Measurements from ENCODE around the gene TBC1D1. TPM values are rescaled to one million over a fixed set of nuclear protein-coding genes. Genes with fewer than 3 reads are reported as not detected.

The TBC1D1 gene
- total and polyA plus RNA-seq, 2 experiments from 2014 or later: 53.9 to 151 TPM

- TF ChIP-seq ZNF462 (CRISPR knock-in tag; IDR thresholded peaks at IDR 0.05) (no peak), POLR2AphosphoS5 (IDR thresholded peaks at IDR 0.05; ENCODE audit: low read depth) (no peak), EZH2phosphoT487 (IDR thresholded peaks at IDR 0.05; ENCODE audit: unreplicated experiment) (no peak), EZH2 (IDR thresholded peaks at IDR 0.05; ENCODE audit: low read depth, unreplicated experiment) (no peak), ZNF114 (CRISPR knock-in tag; IDR thresholded peaks at IDR 0.05) (no peak), CREB1 (CRISPR knock-in tag; IDR thresholded peaks at IDR 0.05; ENCODE audit: low read depth) (no peak)
Observed at GRCh38 chr4:38111717-38112116, 220.8 kb downstream of the TBC1D1 start (continued).

GRCh38 chr4:38113132-38113531, 222.2 kb downstream of the TBC1D1 start:
- H3K27ac ChIP-seq (ENCODE audit: low read depth): peak overlapping the region; percentile 92

More at GRCh38 chr4:38113132-38113531, 222.2 kb downstream of the TBC1D1 start:
- Histone ChIP-seq H3K4me1 (ENCODE audit: insufficient read depth) (peaks cover 54% of the 10 kb centered on the region), H2AFZ (no peak overlapping the region), H3K36me3 (ENCODE audit: insufficient read depth) (no peaks in the 10 kb centered on the region; the same call in 1 of the 2 replicates), H4K20me1 (replicated peaks; ENCODE audit: insufficient read depth) (no peaks in the 10 kb centered on the region), H3K79me2 (replicated peaks; ENCODE audit: insufficient read depth) (no peaks in the 10 kb centered on the region; the same call in 1 of the 2 replicates), H3F3A (replicated peaks; ENCODE audit: low read depth) (peaks cover 8% of the 10 kb centered on the region; the same call in 1 of the 2 replicates), H3K4me2 (peak overlapping the region; percentile 55), H3K27me3 (ENCODE audit: insufficient read depth) (no peaks in the 10 kb centered on the region), H3K9me2 (ENCODE audit: insufficient read depth) (no peaks in the 10 kb centered on the region), H3K4me3 (no peak overlapping the region)
- peaks cover 60% of the 10 kb centered on the region for H3K4me1 Mint-ChIP-seq
- no peak for TF ChIP-seq POLR2AphosphoS5 (IDR thresholded peaks at IDR 0.05; ENCODE audit: low read depth)
- no peak overlapping the region for H3K4me3 Mint-ChIP-seq
- DNase-seq (ENCODE audit: low spot score) (peak; percentile 42), ATAC-seq (peak; percentile 70)
- H3K27ac Mint-ChIP-seq: 0 out of 2 replicates have a peak overlapping the region, but pooled peaks have one; percentile 38
- H3K9me3 Mint-ChIP-seq: no peaks in the 10 kb centered on the region
- H3K36me3 Mint-ChIP-seq (ENCODE audit: low read depth): peaks cover 24% of the 10 kb centered on the region
- peaks cover 6% of the 10 kb centered on the region for H3K27me3 Mint-ChIP-seq (ENCODE audit: insufficient read depth, low read depth, poor library complexity)

All from GM23338 (cell line).